NOMO-1 treated with DMSO at 0.1 percent for 48 hours (cell line): ENCODE results near the gene RIPOR2.

Experiments
- DNase-seq: peaks from one replicate; lab custom pipeline; 2025; ENCODE audit not compliant: unreplicated experiment; lab: John Stamatoyannopoulos, UW

The RIPOR2 gene

DNA sequence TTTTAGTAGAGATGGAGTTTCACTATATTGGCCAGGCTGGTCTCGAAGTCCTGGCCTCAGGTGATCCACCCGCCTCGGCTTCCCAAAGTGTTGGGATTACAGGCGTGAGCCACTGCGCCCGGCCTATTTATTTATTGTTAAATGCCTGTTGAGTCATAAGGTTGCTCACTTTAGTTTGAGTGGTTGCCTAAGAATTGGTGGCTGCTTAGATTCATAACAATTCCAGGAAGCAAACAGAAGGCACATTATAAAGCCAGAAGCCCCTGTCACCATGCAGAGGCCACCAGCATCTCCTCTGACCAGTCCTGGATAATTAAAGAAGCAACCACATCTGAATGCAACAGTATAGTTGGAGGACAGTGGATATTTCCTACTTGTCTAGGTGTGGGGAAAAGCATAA, 113.1 kb downstream of the RIPOR2 start:
- DNase-seq: no peak

DNA sequence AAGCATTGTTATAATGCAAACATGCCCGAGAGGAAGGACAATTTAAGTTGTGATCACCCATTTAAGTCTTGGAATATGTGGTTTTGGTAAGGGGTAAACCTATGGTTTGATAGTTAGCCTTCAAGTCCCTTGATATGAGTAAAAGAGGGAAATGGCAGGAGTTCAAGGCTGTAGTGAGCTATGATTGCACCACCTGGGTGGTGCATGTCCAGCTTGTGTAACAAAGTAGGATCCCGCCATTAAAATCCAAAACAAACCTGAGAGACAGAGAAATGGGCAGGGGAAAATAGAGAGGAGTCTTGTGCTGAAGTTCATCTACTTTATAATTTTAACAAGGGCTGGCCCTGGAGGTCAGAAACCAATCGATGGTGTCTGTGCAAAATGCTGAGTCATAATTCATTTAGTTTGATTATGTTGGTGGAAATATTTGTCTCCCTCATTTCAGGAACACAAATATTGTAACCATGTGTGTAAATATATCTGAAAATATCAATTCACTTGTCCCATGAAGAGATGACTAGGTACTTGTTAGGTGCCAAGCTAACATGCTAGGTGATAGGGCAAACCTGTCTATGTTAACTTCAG, 113.8 kb downstream of the RIPOR2 start:
- no peak for DNase-seq

DNA sequence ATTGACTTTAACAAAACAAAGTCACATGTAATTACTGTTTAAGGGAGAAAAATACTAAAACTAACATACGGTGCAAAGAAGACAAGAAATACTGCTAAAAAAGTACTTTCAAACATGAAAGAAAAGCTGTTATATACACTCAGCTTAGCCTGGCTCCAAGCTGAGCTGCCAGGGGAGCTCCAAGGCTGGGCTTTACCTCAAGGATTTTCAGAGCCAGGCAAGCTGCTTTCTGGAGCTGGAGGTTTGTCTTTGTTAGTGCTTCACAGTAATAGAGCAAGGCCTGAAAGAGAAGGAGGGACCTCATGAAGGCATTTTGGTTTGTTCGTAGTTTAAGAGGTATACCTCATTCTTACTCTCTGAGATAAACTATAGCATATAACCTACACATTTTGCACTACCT, 117.4 kb downstream of the RIPOR2 start:
- no peak for DNase-seq

DNA sequence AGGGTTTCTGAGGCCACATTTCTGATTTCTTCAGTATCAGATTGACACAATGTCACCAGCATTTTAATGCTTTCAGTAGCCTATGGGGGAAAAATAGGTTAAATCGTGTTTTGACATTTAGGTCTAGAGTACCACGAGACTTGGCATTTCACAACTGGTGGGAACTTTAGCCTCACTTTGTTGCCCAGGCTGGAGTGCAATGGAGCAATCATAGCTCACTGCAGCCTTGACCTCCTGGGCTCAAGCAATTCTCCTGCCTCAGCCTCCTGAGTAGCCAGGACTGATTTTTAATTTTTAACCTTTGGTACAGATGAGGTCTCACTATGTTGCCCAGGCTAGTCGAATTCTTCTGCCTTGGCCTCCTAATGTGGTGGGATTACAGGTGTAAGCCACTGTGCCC, 126.0 kb downstream of the RIPOR2 start:
- DNase-seq: no peak

DNA sequence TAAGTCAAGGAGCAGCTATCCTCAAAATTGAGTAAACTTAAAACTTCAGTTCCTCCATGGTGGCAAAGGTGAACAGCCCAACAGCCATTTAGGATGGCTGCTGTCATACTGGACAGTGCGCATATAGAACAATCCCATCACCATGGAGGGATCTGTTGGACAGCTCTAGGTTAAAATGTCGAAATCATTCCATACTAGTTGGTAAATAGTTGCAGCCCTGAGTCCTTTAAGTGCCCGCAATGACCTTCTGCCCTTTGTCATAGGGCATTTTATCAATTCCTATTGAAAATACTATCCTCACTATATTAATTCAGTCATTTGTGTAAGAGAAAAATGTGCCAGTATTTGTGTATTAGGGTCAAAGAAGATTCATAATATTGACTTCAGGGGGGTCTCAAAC, 128.2 kb downstream of the RIPOR2 start:
- no peak for DNase-seq

DNA sequence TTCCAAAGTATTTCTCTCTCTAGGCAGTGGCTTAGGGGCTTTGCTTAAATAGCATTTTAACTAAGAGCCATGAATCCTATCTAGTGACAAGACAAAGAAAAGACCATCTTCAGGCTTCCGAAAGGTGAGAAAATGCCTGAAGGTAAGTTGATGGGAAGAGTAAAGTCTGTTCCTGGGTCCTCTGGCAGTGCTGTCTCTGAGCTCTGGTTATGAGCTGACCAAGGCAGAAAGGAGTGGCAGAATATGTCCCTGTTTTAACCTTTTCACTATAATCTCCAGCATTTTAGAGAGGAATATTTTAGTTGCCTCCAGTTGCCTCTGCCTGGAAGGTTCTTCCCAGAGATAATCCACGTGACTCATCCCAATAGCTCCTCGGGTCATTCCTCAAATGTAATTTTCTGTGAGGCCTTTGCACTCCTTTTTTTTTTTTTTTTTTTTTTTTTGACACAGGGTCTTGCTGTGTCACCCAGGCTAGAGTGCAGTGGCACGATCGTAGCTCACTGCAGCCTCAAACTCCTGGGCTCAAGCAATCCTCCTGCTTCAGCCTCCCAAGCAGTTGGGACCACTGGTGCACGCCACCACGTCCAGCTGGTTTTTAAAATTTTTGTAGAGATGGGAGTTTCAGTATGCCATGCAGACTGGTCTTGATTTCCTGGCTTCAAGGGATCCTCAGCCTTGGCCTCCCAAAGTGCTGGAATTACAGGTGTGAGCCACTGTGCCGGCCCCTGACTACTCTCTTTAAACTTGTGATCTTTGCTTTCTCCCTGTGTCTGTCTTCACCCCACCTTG, 133.3 kb downstream of the RIPOR2 start:
- DNase-seq: no peak

DNA sequence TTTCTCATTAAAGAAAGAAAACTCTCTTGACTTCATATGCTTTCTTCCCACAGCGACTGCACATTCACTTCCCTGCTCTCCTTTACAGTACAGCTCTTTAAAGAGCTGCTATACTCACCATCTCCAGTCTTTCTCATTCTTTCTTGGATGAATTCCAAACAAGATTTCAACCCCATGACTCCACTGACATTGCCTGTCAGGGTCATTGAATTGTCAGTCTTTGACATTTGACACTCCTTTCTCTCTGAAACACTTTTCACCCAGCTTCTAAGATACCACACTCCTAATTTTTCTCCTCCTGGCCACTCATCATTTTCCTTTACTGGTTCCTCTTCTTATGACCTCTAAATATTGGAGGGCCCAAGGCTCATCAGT, 136.2 kb downstream of the RIPOR2 start:
- DNase-seq: no peak

DNA sequence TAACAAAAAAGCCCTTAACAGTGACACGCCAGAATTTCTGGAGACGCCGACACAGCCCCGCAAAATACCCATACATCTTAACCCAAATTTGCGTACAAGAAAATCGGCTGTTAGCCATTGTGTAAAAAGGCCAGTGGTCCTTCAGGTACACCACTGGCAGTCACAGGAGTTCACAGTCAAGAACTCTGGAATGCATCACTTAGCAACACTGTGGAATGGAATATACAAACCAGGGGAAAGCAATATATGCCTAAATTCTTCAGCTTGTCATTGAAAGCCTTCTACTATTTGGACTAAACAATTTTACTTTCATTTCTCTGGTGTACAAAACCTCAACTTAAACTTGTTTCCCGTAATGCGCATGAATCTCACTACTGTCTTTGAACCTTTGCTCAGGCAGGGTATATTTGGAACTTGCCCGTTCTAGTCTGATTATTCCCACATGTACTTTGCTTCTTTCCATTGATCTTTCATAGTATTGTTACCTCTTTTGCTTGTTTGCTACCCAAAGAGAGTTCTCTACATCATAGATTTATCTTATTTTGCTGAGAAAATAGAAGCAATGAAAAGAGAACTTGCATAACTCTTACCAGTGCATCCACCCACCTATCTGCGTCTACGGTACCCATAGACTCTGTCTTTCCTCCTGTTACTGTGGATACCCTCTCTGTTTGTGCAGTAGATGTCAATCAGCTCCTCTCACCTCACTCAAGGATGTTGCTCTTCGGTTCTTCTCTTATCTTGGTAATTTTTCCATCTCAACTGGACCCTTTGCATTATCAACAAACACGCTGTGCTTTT, 136.8 kb downstream of the RIPOR2 start, which contains the start of gene ARMH2:
Gene ARMH2, minus strand, starts transcription at position 178 of the 801 bp plus-strand sequence. Its CDS starts 60 bp downstream, at position 118.
- DNase-seq: no peak

DNA sequence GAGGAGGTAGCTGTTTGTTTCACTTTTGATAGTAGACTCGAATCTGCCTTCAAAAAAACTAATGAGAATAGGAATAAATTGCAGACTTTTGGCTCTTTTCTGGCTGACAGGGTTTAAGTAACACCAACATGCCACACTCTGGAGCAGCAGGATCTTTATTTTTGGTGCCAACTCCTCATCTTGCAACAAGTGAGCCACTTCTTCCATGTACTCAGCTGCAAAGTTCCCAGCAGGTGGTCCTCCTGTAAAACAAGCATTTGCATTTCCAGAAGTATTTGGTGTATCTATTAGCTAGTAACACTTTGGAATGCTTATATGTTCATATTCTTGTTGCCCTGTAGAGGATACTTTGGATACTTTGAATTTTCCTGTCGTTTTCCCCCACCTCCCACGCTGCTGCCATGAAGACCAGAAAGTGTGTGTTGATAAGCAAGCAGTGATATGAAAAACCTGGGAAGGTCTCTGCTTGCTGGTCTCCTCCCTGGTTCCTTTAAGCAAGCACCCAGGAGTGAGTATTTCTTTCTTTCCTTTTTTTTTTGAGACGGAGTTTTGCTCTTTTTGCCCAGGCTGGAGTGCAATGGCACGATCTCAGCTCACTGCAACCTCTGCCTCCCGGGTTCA, 138.1 kb downstream of the RIPOR2 start:
- no peak for DNase-seq

DNA sequence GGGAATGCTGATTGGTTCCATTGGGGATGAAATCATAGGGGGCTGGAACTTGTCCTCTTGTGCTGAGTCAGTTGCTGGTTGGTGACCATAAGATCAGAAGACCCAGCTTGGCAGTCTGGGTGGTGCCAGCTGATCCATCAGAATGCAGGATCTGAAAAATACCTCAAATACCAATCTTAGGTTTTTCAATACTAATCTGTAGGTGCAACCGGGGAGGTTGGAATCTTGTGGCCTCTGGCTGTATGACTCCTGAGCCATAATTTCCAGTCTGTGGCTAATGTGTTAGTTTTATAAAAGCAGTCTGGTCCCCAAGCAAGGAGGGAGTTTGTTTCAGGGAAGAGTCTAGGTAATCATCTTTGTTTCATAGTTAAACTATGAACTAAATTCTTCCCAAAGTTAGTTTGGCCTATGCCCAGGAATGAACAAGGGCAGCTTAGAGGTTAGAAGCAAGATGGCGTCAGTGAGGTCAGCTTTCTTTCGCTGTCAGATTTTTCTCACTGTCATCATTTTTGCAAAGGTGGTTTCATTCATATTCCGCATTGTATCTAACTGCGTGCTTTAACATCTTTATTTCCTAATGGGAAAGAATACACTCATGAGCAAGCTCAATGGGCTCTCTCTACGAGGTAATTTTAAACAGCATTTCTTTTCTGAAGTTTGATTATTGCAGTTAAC, 139.0 kb downstream of the RIPOR2 start:
- no peak for DNase-seq

DNA sequence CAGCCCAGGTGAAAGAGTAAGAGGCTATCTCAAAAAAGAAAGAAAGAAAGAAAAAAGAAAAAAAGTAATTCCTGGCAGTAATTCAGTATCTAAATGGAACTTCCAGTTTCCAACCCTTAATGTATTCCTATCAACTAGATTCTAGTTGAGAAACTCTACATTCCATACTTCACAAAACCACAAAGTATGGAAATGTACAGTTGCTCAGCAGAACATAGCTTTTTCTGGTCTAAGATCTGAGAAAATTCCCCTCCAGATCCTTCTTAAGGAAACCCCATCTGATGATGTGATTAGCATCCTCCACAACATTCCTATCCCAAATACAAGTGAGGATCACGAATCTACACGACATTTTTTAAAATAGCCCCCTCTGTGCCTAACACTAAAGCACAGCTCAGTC, 140.7 kb downstream of the RIPOR2 start:
- DNase-seq: no peak

DNA sequence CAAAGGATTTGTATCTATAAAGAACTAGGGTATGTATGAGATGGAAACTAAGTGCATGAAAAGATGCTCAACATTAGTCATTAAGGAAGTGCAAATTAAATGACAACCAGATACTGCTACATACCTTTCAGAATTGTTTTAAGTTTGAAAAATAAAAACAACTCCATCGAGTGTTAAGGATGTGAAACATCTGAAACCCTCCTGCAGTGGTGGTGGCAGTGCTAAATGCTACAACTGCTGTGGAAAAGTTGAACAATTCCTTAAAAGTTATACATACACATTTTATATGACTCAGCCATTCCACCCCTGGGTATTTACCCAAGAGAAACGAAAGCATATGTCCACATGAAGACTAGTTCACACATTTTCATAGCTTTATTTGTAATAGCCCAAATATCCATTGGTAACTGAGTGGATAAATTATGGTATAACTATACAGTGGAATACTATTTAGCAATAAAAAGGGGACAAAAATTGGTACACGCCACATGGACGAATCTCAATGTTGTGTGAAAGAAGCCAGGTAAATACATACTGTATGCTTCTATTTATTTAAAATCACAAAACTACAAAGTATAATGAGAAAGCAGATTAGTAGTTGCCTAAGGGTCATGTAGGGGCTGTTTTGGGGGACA, 147.6 kb downstream of the RIPOR2 start:
- no peak for DNase-seq

DNA sequence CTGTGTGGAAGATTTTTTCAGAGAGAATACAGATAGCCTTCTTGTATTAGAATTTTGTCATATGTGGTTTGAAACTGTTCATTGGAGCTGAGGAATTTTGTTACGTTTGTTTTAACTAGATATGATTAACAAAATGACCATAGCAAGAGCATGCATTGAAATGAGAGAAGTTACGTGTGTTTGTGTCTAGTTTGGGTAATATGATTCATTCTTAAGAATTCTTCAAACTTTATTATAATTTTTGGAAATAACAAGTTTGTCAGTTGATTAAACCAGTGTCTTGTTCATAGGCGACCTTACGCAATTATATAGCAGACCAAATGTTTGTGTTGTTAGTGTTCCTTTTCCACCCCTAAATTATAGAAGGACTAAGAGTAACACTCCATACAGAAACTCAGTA, 155.6 kb downstream of the RIPOR2 start:
- DNase-seq: no peak

DNA sequence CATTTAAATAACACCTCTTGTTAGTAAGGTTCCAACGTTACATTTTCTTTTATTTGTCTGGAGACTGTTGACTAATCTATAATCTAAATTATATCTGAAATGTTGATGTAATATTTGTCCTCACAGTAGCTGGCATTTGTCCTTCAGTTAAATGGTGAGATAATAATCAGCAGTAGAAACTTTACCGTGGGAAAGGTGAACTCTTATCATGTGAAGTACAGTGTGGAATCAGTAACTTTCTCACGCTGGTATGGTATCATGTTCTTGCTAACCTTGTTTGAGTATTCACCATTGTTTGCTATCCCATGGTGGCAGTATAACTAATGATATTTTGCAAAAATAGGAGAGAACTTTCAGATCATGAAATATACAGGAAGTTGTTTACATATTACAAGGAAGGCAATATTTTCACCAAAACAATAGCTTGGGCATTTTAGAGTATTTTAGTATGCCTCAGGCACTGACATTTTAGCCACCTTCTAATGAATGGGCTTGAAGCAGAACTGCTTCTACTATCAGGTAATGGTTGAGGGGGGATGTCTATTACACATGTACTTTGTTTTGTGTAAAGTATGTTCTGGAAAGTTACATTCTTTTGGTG, 156.2 kb downstream of the RIPOR2 start:
- DNase-seq: no peak

DNA sequence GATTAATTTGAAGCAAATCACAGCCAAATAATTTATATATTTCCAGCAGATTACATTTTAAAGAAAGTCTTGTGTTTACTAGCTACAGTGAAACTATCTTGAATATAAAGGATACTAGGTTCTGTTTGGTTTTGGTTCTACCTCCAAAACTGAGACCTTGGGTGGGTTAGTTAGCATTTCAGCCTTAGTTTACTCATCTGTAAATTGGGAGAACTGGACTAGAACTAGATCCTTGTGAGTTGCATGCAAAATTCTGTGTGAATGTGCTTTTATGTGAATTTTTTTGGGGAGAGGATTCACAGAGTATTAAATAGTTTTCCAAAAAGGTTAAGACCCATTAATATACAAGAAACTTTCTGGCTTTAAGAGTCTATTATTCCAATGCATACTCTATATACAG, 156.9 kb downstream of the RIPOR2 start:
- no peak for DNase-seq

DNA sequence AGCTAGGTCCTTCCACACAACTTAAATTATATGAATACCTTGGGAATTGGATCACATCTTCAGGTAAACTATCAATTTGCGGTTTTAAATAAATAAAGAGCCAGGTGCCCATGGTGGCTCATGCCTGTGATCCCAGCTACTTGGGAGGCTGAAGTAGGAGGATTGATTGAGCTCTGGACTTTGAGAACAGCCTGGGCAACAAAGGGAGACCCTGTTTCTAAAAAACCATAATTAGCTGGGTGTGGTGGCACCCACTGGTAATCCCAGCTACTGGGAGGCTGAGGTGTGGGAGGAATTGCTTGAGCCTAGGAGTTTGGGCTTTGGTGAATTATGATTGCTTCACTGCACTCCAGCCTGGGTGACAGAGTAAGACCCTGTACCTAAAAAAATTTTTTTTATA, 157.6 kb downstream of the RIPOR2 start:
- DNase-seq: no peak

DNA sequence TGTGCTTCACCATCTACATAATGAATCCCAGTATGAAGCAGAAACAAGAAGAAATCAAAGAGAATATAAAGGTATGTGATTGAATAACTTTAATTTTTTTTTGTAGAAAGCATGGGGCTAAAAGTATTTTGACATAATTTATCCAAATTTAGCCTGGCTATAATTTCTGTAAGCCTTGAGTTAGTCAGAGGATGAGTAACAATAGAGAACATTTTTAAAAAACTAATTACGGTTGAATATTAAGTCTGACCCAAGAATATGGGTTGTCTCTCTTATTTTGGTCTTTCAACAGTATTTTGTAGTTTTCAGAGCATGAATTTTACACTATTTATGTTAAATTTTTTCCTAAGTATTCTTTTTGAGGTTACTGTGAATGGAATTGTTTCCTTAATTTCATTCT, 158.5 kb downstream of the RIPOR2 start:
- no peak for DNase-seq

DNA sequence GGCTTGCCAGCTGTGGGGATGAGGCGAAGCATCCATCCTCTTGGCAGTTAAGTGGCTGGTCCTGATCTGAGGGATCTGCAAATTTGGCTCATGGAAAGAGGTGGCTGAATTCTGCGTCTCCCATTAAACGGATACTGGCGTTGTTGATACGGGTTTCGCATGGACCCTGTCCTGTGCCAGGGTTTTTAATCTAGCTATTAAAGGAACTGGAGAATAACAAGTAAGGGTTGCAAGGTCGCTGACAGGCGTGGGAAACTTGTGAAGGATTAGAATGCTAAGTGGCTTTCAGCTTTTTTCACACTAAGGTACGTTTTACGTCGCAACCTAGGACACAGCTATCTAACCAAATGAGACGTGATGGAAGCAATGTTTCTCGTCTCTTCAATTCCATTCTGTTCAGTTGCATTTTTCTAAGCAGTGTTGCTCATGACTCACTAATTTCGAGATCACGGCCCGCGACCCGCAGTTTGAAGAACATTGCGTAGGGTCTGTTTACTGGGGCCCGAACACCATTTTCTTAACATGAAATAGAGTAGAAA, 160.2 kb downstream of the RIPOR2 start:
- no peak for DNase-seq

DNA sequence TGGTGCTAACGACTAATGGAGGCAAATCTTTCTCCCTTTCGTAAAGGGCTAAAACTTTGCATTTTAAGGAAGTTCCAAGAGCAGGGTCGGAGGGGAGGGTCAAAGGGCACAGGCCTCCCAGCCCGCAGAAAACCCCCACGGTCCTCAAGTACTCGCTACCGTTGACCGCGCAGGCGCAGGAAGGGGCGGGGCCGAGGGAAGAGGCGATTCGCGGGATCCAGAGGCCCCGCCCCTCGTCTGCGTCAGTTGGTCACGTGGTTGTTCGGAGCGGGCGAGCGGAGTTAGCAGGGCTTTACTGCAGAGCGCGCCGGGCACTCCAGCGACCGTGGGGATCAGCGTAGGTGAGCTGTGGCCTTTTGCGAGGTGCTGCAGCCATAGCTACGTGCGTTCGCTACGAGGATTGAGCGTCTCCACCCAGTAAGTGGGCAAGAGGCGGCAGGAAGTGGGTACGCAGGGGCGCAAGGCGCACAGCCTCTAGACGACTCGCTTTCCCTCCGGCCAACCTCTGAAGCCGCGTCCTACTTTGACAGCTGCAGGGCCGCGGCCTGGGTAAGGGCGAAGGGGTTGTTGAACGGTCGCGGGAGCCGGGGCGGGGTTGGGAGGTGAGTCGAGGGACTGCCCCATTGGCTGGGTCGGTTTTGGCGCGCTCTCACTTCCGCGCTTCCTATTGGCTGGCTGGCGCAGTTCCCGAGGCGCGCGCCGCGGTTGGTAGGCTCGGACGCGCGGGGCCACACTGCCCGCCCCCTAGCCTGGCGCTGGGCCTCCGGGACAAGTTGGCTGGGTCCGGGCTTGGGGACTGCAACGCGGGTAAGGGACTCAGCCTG, 160.9 kb downstream of the RIPOR2 start, which contains the start of gene GMNN:
Gene GMNN, plus strand, starts transcription at position 242 of the 824 bp plus-strand sequence. CDS start 2,310 bp downstream, outside the sequence.
- peak; percentile 98 for DNase-seq
